Thoracic aorta (tissue), 2 donors: Measurements from ENCODE around the gene GCLC. TPM values are rescaled to one million over a fixed set of nuclear protein-coding genes. Genes with fewer than 3 reads are reported as not detected.

Experiments
- ATAC-seq: fragments of 150-250 bp; one replicate; pipeline ENCODE4 v1.8.0; 2017; ENCODE audit warnings: low read depth; ENCODE audit not compliant: insufficient number of reproducible peaks, low FRiP score
- DNase-seq: peaks from one replicate; pipeline ENCODE4 v3.0.0-alpha.2; 2020; ENCODE audit warnings: low spot score
- H3K27ac ChIP-seq, 2 donors: fragments of 200-600 bp; sonication (generic); 1 replicate in 1 of 2; 2 replicates in 1 of 2; pipeline ENCODE4 v1.5.1; 2016; ENCODE audit warnings: mild to moderate bottlenecking in 2 of 2, moderate library complexity in 2 of 2
- H3K27me3 ChIP-seq: fragments of 200-600 bp; sonication (generic); replicated peaks from 2 replicates; pipeline ENCODE4 v1.6.0; 2016; ENCODE audit warnings: mild to moderate bottlenecking; ENCODE audit not compliant: insufficient read depth
- H3K36me3 ChIP-seq: fragments of 200-600 bp; sonication (generic); one replicate; pipeline ENCODE4 v1.5.1; 2016
- H3K4me1 ChIP-seq, 2 donors: fragments of 200-600 bp; sonication (generic); 1 replicate in 1 of 2; 2 replicates in 1 of 2; pipeline versions ENCODE4 v1.5.1 to v1.6.0; 2016; ENCODE audit warnings: low read depth in 2 of 2, mild to moderate bottlenecking in 1 of 2; ENCODE audit not compliant: control insufficient read depth in 1 of 2
- H3K4me3 ChIP-seq: fragments of 200-600 bp; sonication (generic); 2 replicates; pipeline ENCODE4 v1.5.1; 2016; ENCODE audit warnings: mild to moderate bottlenecking
- H3K9me3 ChIP-seq: fragments of 200-600 bp; sonication (generic); 2 replicates; pipeline ENCODE4 v1.5.1; 2016
- total RNA-seq, 2 donors: library from RNA; depleted of rRNA; stranded (reverse); fragments of >200 nt; gene quantifications; one replicate each; pipeline versions ENCODE4 v1.1.0 to v1.2.3, GENCODE V29; 2016
- TF ChIP-seq, protein P1 (sequence below): fragments of 200-600 bp; sonication (generic); IDR thresholded peaks from one replicate; pipeline ENCODE4 v1.5.1; 2019; ENCODE audit warnings: antibody characterized with exemption

GCLC gene
- total RNA-seq, 2 donors from 2014 or later, result 26.5 to 29.6 TPM

GRCh38 chr6:53546281-53546680 lies 1.4 kb upstream of the GCLC start:
- ATAC-seq (no peak), DNase-seq (no peak)
- no peak overlapping the region for H3K4me3 ChIP-seq
- TF ChIP-seq, protein P1, sequence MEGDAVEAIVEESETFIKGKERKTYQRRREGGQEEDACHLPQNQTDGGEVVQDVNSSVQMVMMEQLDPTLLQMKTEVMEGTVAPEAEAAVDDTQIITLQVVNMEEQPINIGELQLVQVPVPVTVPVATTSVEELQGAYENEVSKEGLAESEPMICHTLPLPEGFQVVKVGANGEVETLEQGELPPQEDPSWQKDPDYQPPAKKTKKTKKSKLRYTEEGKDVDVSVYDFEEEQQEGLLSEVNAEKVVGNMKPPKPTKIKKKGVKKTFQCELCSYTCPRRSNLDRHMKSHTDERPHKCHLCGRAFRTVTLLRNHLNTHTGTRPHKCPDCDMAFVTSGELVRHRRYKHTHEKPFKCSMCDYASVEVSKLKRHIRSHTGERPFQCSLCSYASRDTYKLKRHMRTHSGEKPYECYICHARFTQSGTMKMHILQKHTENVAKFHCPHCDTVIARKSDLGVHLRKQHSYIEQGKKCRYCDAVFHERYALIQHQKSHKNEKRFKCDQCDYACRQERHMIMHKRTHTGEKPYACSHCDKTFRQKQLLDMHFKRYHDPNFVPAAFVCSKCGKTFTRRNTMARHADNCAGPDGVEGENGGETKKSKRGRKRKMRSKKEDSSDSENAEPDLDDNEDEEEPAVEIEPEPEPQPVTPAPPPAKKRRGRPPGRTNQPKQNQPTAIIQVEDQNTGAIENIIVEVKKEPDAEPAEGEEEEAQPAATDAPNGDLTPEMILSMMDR, result no peak
- H3K27me3 ChIP-seq, result no peaks in the 10 kb centered on the region
- no peaks in the 10 kb centered on the region for H3K9me3 ChIP-seq
- H3K4me1 ChIP-seq, result peaks cover 15 to 36% of the 10 kb centered on the region in 2 donors
- no peak overlapping the region for H3K27ac ChIP-seq
- H3K36me3 ChIP-seq, result no peaks in the 10 kb centered on the region

DNA sequence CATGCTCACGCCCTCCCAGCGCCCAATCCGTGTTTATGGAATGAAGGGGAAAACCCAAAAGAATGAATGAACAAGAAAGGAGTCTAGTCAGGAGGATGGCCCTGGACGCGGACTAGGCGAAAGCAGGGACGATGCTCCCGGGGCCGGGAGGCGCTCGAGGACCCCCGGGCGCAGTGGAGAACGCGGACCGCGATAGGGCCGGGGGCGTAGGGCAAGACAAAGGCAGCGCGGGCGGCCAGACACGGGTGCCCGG lies 758 bp downstream of the GCLC start:
- TF ChIP-seq, protein P1, result no peak

GRCh38 chr6:53543359-53544216 lies 1.3 kb downstream of the GCLC start:
- ATAC-seq (no peak), DNase-seq (no peak)
- H3K27me3 ChIP-seq, result no peaks in the 10 kb centered on the region
- no peaks in the 10 kb centered on the region for H3K9me3 ChIP-seq
- peak overlapping the region; percentile 86 to 91 for H3K27ac ChIP-seq
- H3K4me3 ChIP-seq, result peak overlapping the region; percentile 79
- TF ChIP-seq, protein P1, result no peak
- no peaks in the 10 kb centered on the region for H3K36me3 ChIP-seq
- peaks cover 15 to 35% of the 10 kb centered on the region in 2 donors for H3K4me1 ChIP-seq

More for the DNA sequence above, 758 bp downstream of the GCLC start:
- peak overlapping the region; percentile 79 for H3K4me3 ChIP-seq
- H3K27me3 ChIP-seq, result no peaks in the 10 kb centered on the region
- peak overlapping the region; percentile 86 to 91 for H3K27ac ChIP-seq
- no peaks in the 10 kb centered on the region for H3K9me3 ChIP-seq
- peaks cover 15 to 36% of the 10 kb centered on the region in 2 donors for H3K4me1 ChIP-seq
- ATAC-seq (no peak), DNase-seq (no peak)
- no peaks in the 10 kb centered on the region for H3K36me3 ChIP-seq

- H3K4me3 ChIP-seq, result no peak overlapping the region
- no peak overlapping the region for H3K27ac ChIP-seq
- H3K27me3 ChIP-seq, result no peaks in the 10 kb centered on the region
- TF ChIP-seq, protein P1, result no peak
- H3K36me3 ChIP-seq, result no peaks in the 10 kb centered on the region
- peaks cover 12 to 26% of the 10 kb centered on the region in 2 donors for H3K4me1 ChIP-seq
- DNase-seq, result no peak
- no peak for ATAC-seq
- no peaks in the 10 kb centered on the region for H3K9me3 ChIP-seq
These were observed 3.0 kb downstream of the GCLC start for GRCh38 chr6:53541900-53542299.

DNA sequence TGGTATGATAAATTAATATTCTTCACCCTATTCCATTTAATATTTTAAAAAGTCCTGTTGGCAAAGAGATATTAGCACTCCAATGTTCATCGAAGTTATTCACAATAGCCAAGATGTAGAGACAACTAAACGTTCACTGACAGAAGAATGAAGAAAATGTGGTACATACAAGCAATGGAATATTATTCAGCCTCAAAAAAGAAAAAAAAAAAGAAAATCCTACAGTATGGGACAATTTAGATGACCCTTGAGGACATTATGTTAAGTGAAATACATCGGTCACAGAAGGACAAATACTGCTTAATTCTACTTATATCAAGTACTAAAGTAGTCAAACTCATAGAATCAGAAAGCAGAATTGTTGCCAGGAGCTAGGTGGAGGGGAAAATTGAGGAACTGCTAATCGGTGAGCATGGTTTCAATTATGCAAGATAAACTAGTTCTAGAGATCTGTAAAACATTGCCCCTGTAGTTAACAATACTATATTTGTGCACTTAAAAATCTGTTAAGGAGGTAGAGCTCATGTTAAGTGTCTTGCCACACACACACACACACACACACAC lies 4.7 kb downstream of the GCLC start:
- no peaks in the 10 kb centered on the region for H3K9me3 ChIP-seq
- H3K27me3 ChIP-seq, result no peaks in the 10 kb centered on the region
- no peak for ATAC-seq
- no peak for DNase-seq
- TF ChIP-seq, protein P1, result no peak
- no peaks in the 10 kb centered on the region for H3K36me3 ChIP-seq
- H3K4me3 ChIP-seq, result no peak overlapping the region
- H3K27ac ChIP-seq, result no peak overlapping the region
- H3K4me1 ChIP-seq, result peaks cover 12 to 21% of the 10 kb centered on the region in 2 donors
